ENCODE results near the gene CADPS. TPM values are rescaled to one million over a fixed set of nuclear protein-coding genes. Genes with fewer than 3 reads are reported as not detected.

Gene CADPS
- total RNA-seq, 2 experiments from 2014 or later: 61.3 to 68.6 TPM

GRCh38 chr3:62718515-62719320 is 156.5 kb downstream of the CADPS start:
- Histone ChIP-seq H3K4me3 (ENCODE audit: low read depth, low read length, poor library complexity, severe bottlenecking) (no peak overlapping the region), H4K20me1 (ENCODE audit: insufficient read depth, low read length) (no peaks in the 10 kb centered on the region), H3K9me3 (ENCODE audit: low read length) (no peaks in the 10 kb centered on the region), H3K4me2 (ENCODE audit: low read length) (no peak overlapping the region), H3K4me1 (ENCODE audit: insufficient read depth, low read length, poor library complexity, severe bottlenecking) (peaks cover 27% of the 10 kb centered on the region), H3K36me3 (ENCODE audit: insufficient read depth, low read length) (no peaks in the 10 kb centered on the region; the same call in 1 of the 2 replicates), H3K79me2 (ENCODE audit: insufficient read depth, low read depth, low read length) (no peaks in the 10 kb centered on the region), H3K27ac (ENCODE audit: low read depth, low read length, poor library complexity, severe bottlenecking) (no peak overlapping the region), H3K9me2 (ENCODE audit: insufficient read depth, low read length) (no peaks in the 10 kb centered on the region), H2AFZ (ENCODE audit: low read length) (no peak overlapping the region; the same call in 1 of the 2 replicates)
- TF ChIP-seq CTCF (conservative IDR thresholded peaks at IDR 0.05; ENCODE audit: low read length): no peak
- no peak for TF ChIP-seq EZH2phosphoT487 (IDR thresholded peaks at IDR 0.05; ENCODE audit: borderline replicate concordance, low read depth, low read length)
- no TSS peak for BruUV-seq (replicated peaks)
- ChIA-PET CTCF (ENCODE audit: unreplicated experiment) (no interaction called here), POLR2A (interaction anchor here (0.9 to 1.5 kb wide), 8 partner anchors 10 to 117 kb away, joined by 3 to 7 read pairs (median 3); no protein-coding TSS in a partner anchor)
- DNase-seq (ENCODE audit: low spot score): no peak
- intact Hi-C loops (cut with micrococcal nuclease; ENCODE audit: unreplicated experiment): no loop called here

GRCh38 chr3:62718011-62718410 is 157.2 kb downstream of the CADPS start:
- H2AFZ ChIP-seq (ENCODE audit: low read length): no peak overlapping the region
- ChIA-PET POLR2A (interaction anchor here (0.8 to 2.6 kb wide), 7 partner anchors 9 to 77 kb away, joined by 3 to 11 read pairs (median 4); no protein-coding TSS in a partner anchor), CTCF (ENCODE audit: unreplicated experiment) (no interaction called here)
- no peak overlapping the region for H3K27ac ChIP-seq (ENCODE audit: low read depth, low read length, poor library complexity, severe bottlenecking)
- TF ChIP-seq EZH2phosphoT487 (IDR thresholded peaks at IDR 0.05; ENCODE audit: borderline replicate concordance, low read depth, low read length): no peak
- TF ChIP-seq CTCF (conservative IDR thresholded peaks at IDR 0.05; ENCODE audit: low read length): no peak
- no peaks in the 10 kb centered on the region for H3K9me3 ChIP-seq (ENCODE audit: low read length)
- intact Hi-C loops (cut with micrococcal nuclease; ENCODE audit: unreplicated experiment): no loop called here
- DNase-seq (ENCODE audit: low spot score): no peak
- H3K4me3 ChIP-seq (ENCODE audit: low read depth, low read length, poor library complexity, severe bottlenecking): no peak overlapping the region
- no peaks in the 10 kb centered on the region for H3K9me2 ChIP-seq (ENCODE audit: insufficient read depth, low read length)
- BruUV-seq (replicated peaks): no TSS peak
- no peaks in the 10 kb centered on the region for H3K79me2 ChIP-seq (ENCODE audit: insufficient read depth, low read depth, low read length)
- peaks cover 20% of the 10 kb centered on the region for H3K4me1 ChIP-seq (ENCODE audit: insufficient read depth, low read length, poor library complexity, severe bottlenecking)
- no peak overlapping the region for H3K4me2 ChIP-seq (ENCODE audit: low read length)
- H3K36me3 ChIP-seq (ENCODE audit: insufficient read depth, low read length): no peaks in the 10 kb centered on the region; the same call in 1 of the 2 replicates
- no peaks in the 10 kb centered on the region for H4K20me1 ChIP-seq (ENCODE audit: insufficient read depth, low read length)

GRCh38 chr3:62712746-62713145 is 162.5 kb downstream of the CADPS start:
- no TSS peak for BruUV-seq (replicated peaks)
- Histone ChIP-seq H3K4me1 (ENCODE audit: insufficient read depth, low read length, poor library complexity, severe bottlenecking) (peaks cover 16% of the 10 kb centered on the region), H3K4me3 (ENCODE audit: low read depth, low read length, poor library complexity, severe bottlenecking) (no peak overlapping the region), H3K79me2 (ENCODE audit: insufficient read depth, low read depth, low read length) (no peaks in the 10 kb centered on the region), H3K9me3 (ENCODE audit: low read length) (no peaks in the 10 kb centered on the region), H3K9me2 (ENCODE audit: insufficient read depth, low read length) (no peaks in the 10 kb centered on the region), H3K4me2 (ENCODE audit: low read length) (no peak overlapping the region), H2AFZ (ENCODE audit: low read length) (no peak overlapping the region), H4K20me1 (ENCODE audit: insufficient read depth, low read length) (no peaks in the 10 kb centered on the region), H3K36me3 (ENCODE audit: insufficient read depth, low read length) (no peaks in the 10 kb centered on the region), H3K27ac (ENCODE audit: low read depth, low read length, poor library complexity, severe bottlenecking) (no peak overlapping the region)
- DNase-seq (ENCODE audit: low spot score): no peak
- ChIA-PET CTCF (ENCODE audit: unreplicated experiment) (no interaction called here), POLR2A (interaction anchor here (1.1 to 1.7 kb wide), 2 partner anchors 10 to 11 kb away, joined by 3 to 7 read pairs; no protein-coding TSS in a partner anchor)
- TF ChIP-seq CTCF (conservative IDR thresholded peaks at IDR 0.05; ENCODE audit: low read length) (no peak), EZH2phosphoT487 (IDR thresholded peaks at IDR 0.05; ENCODE audit: borderline replicate concordance, low read depth, low read length) (no peak)
- intact Hi-C loops (cut with micrococcal nuclease; ENCODE audit: unreplicated experiment): no loop called here

All from OCI-LY7 (cell line).